HG03108 (cell line): ENCODE measurements around the gene CLCN1.

Experiments used
- ATAC-seq: cut with Tn5 transposase; IDR thresholded peaks from one replicate; pipeline ENCODE4 v1.9.1; 2021; ENCODE audit warnings: moderate library complexity; ENCODE audit not compliant: unreplicated experiment

Gene CLCN1

GRCh38 chr7:143395187-143396149 lies 79.6 kb downstream of the CLCN1 start:
- no peak for ATAC-seq

DNA sequence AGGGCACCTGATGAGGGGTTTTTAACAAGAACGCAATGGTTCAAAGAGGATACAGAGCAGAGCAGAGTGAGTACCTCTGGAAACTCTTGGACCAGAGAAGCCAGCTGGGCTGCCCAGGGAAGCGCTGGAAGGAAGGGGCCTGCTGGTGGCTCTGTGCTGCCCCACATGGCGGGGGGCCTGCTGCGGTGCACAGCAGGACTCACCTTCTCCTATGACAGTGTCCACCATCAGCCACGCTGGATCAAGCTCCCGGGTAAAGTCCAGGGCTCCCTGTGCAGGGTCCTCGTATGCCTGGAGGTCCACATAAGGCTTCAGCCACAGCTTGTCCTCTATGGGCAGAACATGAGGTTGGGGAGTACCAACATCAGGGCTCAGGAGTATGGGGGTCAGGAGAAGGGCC lies 80.3 kb downstream of the CLCN1 start:
- no peak for ATAC-seq

DNA sequence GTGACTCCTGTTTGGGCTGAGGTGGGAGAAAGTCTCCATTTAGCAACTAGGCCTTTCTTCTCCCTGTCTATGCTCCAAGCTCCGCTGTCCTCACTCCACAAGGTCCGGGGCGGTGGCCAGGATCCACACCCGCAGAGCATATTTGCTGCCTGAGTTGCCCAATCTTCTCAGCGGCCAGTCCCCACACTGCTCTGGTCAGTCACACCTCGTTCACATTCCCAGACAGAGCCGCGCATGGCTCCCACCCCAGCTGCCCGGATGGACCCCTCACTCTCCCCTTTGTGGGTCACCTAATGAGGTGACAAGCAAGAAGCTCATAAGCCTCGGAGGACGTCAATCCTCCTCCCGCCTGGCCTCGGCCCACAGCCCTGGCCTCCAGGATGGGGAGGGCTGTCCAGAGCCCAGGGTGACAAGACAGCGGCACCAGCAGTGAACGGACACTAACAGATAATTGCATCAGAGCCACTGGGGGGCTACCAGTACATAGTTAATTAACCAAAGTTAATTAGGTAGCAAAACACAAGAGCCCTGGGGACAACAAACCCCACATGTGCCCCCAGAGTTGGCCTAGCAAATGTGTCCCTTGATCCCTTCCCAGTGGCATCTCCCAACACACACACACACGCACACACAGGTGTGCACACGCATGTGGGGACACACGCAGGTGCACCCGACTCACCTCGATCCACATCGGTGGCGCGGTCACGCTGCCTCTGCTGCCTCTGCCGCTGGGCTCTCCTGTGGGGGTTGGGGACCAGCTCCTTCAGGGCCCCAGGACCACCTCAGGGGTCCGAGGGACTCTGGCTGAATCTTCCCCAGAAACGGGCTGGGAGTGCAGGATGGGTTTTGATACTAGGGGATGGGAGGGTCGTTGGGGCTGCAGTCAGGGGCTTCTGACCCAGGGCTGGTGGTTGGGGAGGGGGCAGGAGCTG lies 81.0 kb downstream of the CLCN1 start:
- ATAC-seq: no peak

GRCh38 chr7:143397710-143398530 lies 82.0 kb downstream of the CLCN1 start:
- no peak for ATAC-seq

- no peak for ATAC-seq
Measured at GRCh38 chr7:143398616-143399015, 82.7 kb downstream of the CLCN1 start.

- no peak for ATAC-seq
Measured at GRCh38 chr7:143399151-143399550, 83.2 kb downstream of the CLCN1 start.

DNA sequence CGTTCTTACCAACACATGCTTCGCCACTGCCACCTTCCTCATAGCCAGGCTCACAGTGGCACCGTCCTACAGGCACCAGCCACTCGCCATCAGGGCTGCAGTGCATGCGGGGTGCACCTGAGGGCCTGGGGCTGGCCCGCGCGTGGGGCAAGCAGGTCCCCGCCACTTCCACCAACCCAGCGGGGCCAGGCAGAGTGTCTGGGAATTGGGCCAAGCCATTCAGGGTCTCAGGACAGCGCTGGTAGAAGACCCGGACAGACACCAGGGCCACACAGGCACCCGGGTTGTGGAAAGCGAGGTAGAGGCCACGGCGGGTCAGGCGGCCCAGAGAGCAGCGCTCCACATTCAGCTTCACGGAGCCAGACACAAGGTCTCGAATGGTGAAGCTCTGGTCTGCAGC lies 83.7 kb downstream of the CLCN1 start:
- no peak for ATAC-seq

GRCh38 chr7:143401265-143401664 lies 85.4 kb downstream of the CLCN1 start:
- ATAC-seq: no peak
